ENCODE measurements around the gene PDCD4. TPM values are rescaled to one million over a fixed set of nuclear protein-coding genes. Genes with fewer than 3 reads are reported as not detected.

The PDCD4 gene
- total RNA-seq, 2 experiments from 2014 or later = 59.0 to 116 TPM

DNA sequence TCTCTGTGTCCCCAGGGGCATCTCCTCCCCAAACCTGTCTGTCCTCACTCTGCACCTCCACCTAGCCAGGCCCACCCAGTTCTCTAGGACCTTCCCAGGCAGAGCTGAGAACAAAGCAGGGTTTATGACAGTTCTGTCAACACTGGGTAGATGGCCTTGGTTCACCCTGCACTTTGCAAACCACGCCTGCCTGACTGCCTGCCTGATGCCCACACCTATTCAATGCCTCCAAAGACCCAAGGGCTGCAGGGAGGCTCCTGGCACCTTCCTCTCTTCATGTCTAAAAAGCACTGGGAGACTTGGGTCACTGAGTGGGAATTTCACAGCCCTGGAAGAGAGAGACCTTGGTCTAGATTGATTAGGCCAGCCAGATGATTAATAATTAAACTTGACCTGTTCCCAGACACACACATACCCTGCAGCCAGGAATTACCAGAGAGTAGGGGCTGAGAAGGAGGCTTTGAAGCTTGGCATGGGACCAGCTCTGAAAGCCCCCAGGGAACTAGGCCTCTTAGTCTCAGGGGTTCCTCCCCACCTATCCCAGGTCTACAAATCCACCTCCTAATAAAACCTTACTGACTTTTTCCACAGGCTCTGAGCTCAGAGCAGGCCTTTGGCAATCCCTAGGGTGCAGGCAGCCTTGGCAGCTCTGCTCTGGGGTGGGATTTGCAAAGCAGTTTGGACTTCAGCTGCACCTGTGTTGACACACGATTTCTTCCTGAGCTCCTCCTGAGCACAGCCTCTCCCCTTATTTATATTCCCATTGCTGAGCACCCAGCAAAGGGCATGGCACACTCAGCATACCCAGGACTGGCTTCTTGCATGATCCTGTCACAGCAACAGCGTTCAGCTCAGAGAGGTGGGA lies 25.7 kb upstream of the PDCD4 start:
- ChIA-PET CTCF (ENCODE audit: unreplicated experiment) (interaction anchor here (1.2 to 1.4 kb wide), 2 partner anchors 9 to 11 kb away, joined by 3 to 5 read pairs; no protein-coding TSS in a partner anchor), POLR2A (interaction anchor here (0.6 to 6.8 kb wide), 9 partner anchors 9 to 43 kb away, joined by 3 to 121 read pairs (median 7); partner anchors contain the start of gene PDCD4)
- no peaks in the 10 kb centered on the region for H3K36me3 ChIP-seq (ENCODE audit: insufficient read depth, low read length)
- no peak for DNase-seq (ENCODE audit: low spot score)
- no TSS peak for BruUV-seq (replicated peaks)
- H3K4me2 ChIP-seq (ENCODE audit: low read length) = peak overlapping the region; percentile 47
- H3K27ac ChIP-seq (ENCODE audit: low read depth, low read length, poor library complexity, severe bottlenecking) = peak overlapping the region; percentile 40
- intact Hi-C loops (cut with micrococcal nuclease; ENCODE audit: unreplicated experiment) = no loop called here
- no peaks in the 10 kb centered on the region for H4K20me1 ChIP-seq (ENCODE audit: insufficient read depth, low read length)
- H3K4me1 ChIP-seq (ENCODE audit: insufficient read depth, low read length, poor library complexity, severe bottlenecking) = peaks cover 84% of the 10 kb centered on the region
- no peaks in the 10 kb centered on the region for H3K9me3 ChIP-seq (ENCODE audit: low read length)
- peak overlapping the region; percentile 6; the same call in 1 of the 2 replicates for H2AFZ ChIP-seq (ENCODE audit: low read length)
- no peaks in the 10 kb centered on the region for H3K9me2 ChIP-seq (ENCODE audit: insufficient read depth, low read length)
- TF ChIP-seq, protein P1, sequence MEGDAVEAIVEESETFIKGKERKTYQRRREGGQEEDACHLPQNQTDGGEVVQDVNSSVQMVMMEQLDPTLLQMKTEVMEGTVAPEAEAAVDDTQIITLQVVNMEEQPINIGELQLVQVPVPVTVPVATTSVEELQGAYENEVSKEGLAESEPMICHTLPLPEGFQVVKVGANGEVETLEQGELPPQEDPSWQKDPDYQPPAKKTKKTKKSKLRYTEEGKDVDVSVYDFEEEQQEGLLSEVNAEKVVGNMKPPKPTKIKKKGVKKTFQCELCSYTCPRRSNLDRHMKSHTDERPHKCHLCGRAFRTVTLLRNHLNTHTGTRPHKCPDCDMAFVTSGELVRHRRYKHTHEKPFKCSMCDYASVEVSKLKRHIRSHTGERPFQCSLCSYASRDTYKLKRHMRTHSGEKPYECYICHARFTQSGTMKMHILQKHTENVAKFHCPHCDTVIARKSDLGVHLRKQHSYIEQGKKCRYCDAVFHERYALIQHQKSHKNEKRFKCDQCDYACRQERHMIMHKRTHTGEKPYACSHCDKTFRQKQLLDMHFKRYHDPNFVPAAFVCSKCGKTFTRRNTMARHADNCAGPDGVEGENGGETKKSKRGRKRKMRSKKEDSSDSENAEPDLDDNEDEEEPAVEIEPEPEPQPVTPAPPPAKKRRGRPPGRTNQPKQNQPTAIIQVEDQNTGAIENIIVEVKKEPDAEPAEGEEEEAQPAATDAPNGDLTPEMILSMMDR (conservative IDR thresholded peaks at IDR 0.05; ENCODE audit: low read length) = no peak
- H3K79me2 ChIP-seq (ENCODE audit: insufficient read depth, low read depth, low read length) = no peaks in the 10 kb centered on the region; the same call in 1 of the 2 replicates
- no peak overlapping the region for H3K4me3 ChIP-seq (ENCODE audit: low read depth, low read length, poor library complexity, severe bottlenecking)

DNA sequence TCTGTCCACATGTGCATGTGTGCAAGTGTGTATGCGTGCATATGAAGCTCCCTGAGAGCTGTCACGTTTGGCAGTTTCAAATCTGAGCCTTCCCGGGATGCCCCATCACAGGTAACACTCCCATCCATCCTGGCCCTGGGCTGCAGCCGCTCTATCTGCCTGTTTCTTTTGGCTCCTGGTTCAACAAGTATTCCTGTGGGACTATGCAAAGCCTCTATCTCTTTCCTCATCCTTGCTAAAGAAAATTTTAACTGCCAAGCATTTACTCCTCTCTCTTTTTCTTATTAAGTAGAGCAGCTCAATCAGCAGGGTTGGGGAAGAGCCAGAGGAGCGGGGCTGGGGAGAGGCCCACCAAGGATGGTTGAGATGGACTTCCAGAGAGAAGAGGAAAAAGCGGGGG lies 24.4 kb upstream of the PDCD4 start:
- Histone ChIP-seq H3K4me2 (ENCODE audit: low read length) (peak overlapping the region; percentile 47), H3K36me3 (ENCODE audit: insufficient read depth, low read length) (no peaks in the 10 kb centered on the region), H3K9me3 (ENCODE audit: low read length) (no peaks in the 10 kb centered on the region), H3K4me1 (ENCODE audit: insufficient read depth, low read length, poor library complexity, severe bottlenecking) (peaks cover 74% of the 10 kb centered on the region), H3K4me3 (ENCODE audit: low read depth, low read length, poor library complexity, severe bottlenecking) (no peak overlapping the region), H2AFZ (ENCODE audit: low read length) (peak overlapping the region; percentile 36; the same call in 1 of the 2 replicates), H3K9me2 (ENCODE audit: insufficient read depth, low read length) (no peaks in the 10 kb centered on the region), H3K79me2 (ENCODE audit: insufficient read depth, low read depth, low read length) (no peaks in the 10 kb centered on the region; the same call in 1 of the 2 replicates), H3K27ac (ENCODE audit: low read depth, low read length, poor library complexity, severe bottlenecking) (peak overlapping the region; percentile 19), H4K20me1 (ENCODE audit: insufficient read depth, low read length) (no peaks in the 10 kb centered on the region)
- intact Hi-C loops (cut with micrococcal nuclease; ENCODE audit: unreplicated experiment) = no loop called here
- TF ChIP-seq EZH2phosphoT487 (IDR thresholded peaks at IDR 0.05; ENCODE audit: borderline replicate concordance, low read depth, low read length) = no peak
- TF ChIP-seq, protein P1 (conservative IDR thresholded peaks at IDR 0.05; ENCODE audit: low read length) = no peak
- ChIA-PET POLR2A (interaction anchor here (1.3 to 6.8 kb wide), 4 partner anchors 10 to 45 kb away, joined by 4 to 121 read pairs (median 10); partner anchors contain the start of gene PDCD4), CTCF (ENCODE audit: unreplicated experiment) (interaction anchor here (1.4 kb wide), 1 partner anchor 10 kb away, joined by 5 read pairs; no protein-coding TSS in a partner anchor)
- no TSS peak for BruUV-seq (replicated peaks)
- no peak for DNase-seq (ENCODE audit: low spot score)

DNA sequence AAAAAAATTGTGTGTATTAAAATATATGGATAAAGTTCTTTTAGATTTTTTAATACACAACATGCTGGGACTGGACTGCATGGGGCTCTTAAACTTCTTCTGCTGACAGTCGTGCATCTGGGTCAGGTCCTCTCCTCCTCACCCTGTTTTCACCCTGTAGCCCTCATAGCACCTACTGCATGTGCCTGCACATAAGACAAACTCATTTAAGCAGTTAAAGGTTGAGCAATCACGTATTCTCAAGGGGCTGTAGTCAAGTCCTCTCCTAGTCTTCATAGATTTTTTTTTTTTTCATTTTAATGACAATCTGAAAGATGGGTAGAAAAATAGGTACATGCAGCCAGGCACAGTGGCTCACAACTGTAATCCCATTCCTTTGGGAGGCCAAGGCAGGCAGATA lies 23.6 kb upstream of the PDCD4 start:
- TF ChIP-seq EZH2phosphoT487 (IDR thresholded peaks at IDR 0.05; ENCODE audit: borderline replicate concordance, low read depth, low read length) = no peak
- TF ChIP-seq, protein P1 (conservative IDR thresholded peaks at IDR 0.05; ENCODE audit: low read length) = no peak
- no peaks in the 10 kb centered on the region for H3K36me3 ChIP-seq (ENCODE audit: insufficient read depth, low read length)
- H3K4me2 ChIP-seq (ENCODE audit: low read length) = no peak overlapping the region
- CTCF ChIA-PET (ENCODE audit: unreplicated experiment) = no interaction called here
- peak overlapping the region; percentile 19 for H3K27ac ChIP-seq (ENCODE audit: low read depth, low read length, poor library complexity, severe bottlenecking)
- H3K79me2 ChIP-seq (ENCODE audit: insufficient read depth, low read depth, low read length) = no peaks in the 10 kb centered on the region
- DNase-seq (ENCODE audit: low spot score) = no peak
- intact Hi-C loops (cut with micrococcal nuclease; ENCODE audit: unreplicated experiment) = no loop called here
- no peaks in the 10 kb centered on the region for H3K9me3 ChIP-seq (ENCODE audit: low read length)
- H3K4me1 ChIP-seq (ENCODE audit: insufficient read depth, low read length, poor library complexity, severe bottlenecking) = peaks cover 74% of the 10 kb centered on the region
- no peaks in the 10 kb centered on the region for H4K20me1 ChIP-seq (ENCODE audit: insufficient read depth, low read length)
- no TSS peak for BruUV-seq (replicated peaks)
- no peak overlapping the region for H2AFZ ChIP-seq (ENCODE audit: low read length)
- H3K4me3 ChIP-seq (ENCODE audit: low read depth, low read length, poor library complexity, severe bottlenecking) = no peak overlapping the region
- H3K9me2 ChIP-seq (ENCODE audit: insufficient read depth, low read length) = no peaks in the 10 kb centered on the region
- POLR2A ChIA-PET = interaction anchor here (0.7 kb wide), 1 partner anchor 14 kb away, joined by 5 read pairs; no protein-coding TSS in a partner anchor
